HG02642 (cell line): ENCODE results near the gene COX15.
"Not testable (repeated sequence)": the region's sequence is repeated elsewhere in the genome, so short reads cannot be mapped to it uniquely, and the experiment has no call there.

Experiments used
- ATAC-seq: cut with Tn5 transposase; IDR thresholded peaks from one replicate; pipeline ENCODE4 v1.9.1; 2021; ENCODE audit warnings: mild to moderate bottlenecking; ENCODE audit not compliant: unreplicated experiment, poor library complexity

The COX15 gene

DNA sequence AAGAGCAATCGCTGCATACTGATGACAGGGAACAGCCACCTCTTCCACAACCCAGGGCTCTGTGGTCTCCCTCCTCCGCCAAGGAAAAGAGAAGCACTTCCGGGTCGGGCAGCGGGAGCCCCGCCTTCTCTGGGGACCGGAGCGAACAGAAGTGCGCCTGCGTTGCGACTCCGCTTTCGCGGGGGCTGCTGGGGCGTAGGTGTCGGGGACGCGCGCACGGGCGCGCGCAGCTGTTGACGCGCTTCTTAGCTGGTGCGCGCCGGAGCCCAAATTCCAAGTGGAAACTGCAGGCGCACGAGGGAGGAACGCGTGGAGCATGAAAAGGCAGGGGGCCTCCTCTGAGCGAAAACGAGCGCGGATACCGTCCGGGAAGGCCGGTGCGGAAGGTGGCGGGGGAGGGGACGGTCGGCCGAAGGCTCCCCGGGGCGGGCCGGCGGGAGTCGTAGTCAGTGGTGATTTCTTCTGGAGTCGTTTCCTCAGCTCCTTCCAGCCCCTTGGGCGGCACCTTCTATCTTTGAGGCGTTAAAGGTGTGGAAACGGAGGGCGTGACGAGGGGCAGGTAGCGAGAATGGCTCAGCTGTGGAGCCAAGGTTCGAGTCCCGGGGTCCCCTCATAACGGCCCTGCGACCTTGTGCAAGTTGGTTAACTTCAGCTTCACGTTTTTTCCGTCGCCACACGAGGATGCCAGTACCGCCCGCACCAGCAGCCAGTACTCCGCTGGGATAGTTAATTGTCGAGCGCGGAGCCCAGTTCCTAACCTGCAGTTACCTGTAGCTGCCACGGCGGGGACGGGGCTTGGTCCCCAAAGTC, at the start of gene COX15, which contains the start of gene CUTC:
Gene COX15, minus strand, starts transcription at position 95 of the 810 bp plus-strand sequence. Its CDS starts 78 bp downstream, at position 17.
Gene CUTC, plus strand, starts transcription at position 202 of the 810 bp plus-strand sequence. Its CDS starts 115 bp downstream, at position 317.
- ATAC-seq = peak; percentile 89

DNA sequence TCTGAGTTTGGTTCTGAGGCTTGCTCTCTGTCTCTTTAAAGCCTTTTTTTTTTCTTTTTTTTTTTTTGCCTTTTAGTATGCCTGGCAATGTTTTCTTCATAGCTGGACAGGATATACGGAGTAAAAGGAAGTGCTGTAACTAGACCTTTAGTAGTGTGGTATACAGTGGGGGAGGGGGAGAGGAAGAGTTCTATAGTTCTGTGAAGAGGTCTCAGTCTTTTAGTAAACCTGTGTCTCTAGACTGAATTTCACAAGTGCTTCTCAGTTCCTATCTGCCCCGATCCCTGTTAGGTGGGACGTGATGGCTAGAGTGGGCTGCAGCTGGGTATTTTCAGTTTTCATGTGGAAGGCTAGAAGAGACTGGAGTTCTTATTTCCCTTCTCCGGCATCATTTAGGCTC, 47.4 kb upstream of the COX15 start:
- no peak for ATAC-seq

DNA sequence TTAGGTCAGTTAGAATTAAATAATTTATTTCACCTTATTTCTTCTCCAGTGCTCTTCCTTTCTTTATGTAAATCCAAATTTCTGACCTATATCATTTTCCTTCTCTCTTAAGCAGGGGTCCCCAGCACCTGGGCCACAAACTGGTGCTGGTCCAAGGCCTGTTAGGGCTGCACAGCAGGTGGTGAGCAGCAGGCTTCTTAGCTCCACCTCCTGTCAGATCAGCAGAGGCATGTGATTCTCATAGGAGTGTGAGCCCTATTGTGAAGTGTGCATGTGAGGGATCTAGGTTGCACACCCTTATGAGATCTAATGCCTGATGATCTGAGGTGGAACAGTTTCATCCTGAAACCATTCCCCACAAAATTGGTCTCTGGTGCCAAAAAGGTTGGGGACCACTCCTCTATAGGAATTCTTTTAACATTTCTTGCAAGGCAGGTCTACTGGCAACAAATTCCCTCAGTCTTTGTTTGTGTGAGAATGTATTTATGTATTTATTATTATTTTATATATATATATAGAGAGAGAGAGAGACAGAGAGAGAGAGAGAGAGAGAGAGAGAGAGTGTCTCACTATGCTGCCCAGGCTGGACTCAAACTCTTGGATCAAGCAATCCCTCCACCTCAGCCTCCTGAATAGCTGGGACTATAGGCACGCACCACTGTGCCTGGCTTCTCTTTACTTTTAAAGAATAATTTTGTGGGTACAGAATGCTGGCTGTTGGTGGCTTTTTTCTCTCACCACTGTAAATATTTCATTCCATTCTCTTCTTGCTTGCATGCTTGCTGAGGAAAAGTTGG, 46.2 kb upstream of the COX15 start:
- no peak for ATAC-seq

DNA sequence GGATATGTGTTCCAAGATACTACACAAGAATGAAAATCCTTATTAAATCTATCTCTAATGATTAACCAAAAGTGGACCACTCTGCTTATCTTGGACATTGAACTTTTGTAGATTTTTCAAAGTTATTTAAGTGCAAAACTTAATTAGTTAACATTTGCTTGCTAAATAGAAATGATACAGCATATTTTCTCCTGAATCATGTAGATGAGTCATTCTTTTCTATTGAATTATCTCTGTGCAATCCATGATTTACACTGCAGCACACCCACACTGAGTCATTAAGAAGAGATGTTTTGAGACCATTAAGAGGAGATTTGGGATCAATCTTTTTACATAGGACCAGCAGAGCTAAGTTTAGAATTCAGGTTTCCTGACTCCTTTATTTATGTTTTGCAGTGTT, 43.9 kb upstream of the COX15 start:
- no peak for ATAC-seq

DNA sequence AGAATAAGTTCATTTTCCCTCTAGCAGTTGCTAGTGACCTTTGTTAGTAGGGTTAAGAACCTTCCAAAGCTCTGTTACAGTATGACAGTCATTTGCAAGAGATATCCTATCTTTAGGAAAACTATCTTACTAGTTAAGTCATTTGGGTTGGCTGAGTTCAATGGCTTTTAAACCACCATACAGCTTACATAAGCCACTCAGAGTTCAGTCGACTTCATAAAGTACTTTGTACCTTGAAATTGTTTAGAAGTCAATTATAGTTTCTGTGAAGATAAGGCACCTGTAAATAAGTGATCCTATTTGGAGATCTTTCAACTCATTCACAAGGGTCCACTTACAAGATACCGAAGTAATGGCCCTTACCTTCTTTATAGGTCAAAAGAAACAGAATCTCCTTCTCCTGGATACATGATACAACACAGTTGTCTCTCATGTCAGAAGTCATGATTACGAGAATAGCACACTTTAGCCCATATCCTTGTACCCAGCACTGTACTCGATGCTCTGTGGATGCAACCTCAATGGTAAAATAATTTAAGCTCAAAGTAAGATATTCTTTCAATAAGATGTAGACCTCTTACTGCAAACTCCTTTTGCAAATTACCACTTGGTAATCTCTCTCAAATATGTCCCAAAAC, 38.6 kb upstream of the COX15 start:
- ATAC-seq = no peak

DNA sequence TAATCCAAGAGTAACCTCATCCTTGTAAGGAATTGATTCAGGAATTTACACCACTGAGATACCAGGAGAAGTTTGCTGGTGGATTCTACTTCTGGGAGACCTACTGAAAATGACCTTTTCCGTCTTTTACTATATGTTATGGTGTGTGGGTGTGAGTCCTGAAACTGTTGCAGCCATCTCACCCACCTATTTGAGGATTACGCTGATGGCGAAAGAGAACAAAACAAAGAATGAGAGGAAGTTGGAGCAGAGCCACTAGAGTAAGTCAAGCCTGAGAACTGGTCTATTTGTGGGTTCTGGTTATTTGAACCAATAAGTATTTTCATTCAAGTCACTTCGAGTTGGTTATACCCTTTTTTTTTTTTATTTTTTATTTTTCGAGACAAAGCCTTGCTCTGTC, 37.8 kb upstream of the COX15 start:
- ATAC-seq = no peak

DNA sequence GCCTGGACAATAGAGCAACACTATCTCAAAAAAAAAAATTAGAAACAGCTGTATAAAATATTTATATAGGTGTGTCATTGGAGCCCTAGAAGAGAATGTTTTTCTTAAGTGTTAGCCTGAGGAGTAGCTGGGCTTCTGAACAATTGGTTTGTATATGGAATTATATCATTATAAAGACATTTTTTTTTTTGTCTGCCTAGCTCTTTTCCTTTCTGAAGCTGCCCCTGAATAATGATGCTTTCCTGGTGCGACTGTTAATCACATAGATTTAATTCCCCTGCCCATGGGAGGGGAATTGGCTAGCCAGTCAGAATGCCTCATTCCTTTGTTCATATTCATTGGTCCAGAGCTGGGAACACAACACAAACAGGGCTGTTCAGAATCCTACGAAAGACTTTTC, 36.6 kb upstream of the COX15 start:
- no peak for ATAC-seq

DNA sequence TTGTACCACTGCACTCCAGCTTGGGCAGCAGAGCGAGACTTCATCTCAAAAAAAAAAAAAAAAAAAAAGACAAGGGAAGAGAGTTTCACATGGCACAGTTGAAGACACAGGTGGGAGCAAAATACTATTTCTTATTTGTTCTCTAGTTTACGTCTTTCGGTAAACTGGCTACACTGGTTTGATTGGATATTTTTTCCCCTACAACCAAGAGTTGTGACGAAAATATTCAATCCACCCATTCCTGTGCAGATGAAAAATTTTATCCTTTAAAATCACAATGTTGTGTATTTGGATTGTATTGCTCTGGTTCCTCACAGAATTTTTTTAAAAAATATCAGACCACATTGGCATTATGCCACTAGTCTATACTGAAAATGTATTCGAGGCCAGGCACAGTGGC, 36.0 kb upstream of the COX15 start:
- no peak for ATAC-seq

DNA sequence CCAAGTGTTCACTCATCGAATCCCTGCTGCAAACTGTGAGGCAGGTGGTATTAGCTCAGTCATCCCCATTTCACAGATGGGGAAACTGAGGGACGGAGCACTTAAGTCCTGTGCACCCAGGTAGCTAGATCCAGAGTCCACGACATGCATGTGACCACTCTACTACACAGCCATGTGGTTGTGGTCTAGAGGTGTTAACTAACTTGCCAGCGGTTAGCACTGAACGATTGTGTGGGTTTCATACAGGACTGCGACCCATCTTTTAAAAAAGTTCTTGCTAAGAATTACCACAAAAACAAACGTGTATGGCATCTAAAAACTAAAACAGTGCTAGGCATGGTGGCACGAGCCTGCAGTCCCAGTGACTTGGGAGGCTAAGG, 34.4 kb upstream of the COX15 start:
- ATAC-seq = peak; percentile 57

DNA sequence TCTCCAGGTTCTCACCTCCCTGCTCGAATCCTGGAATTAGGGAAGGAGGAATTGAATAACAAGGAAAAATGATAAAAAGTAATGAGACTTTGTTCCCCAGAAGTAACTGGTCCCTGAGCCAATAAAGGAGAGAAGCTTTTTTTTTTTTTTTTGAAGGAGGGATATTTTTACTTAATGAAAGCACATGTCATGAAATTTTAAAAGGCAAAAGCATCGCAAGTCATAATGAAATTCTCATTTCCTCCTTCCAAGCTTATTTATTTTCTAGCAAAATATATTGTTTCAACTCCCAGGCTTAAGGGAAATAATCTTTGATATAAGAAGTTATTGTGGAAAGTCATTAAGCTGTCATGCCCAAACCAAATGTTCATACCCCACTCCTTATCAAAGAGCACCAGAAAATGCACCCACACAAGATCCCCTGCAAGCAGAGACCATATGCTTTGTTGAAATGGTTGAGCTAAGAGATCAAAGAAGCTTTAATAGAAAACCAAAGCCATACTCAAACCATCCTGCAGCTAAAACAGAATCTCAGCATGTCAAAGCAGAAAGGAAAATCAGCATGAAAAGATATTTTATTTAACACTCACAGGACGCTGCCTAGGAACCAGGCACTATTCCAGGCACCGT, 33.9 kb upstream of the COX15 start:
- no peak for ATAC-seq

DNA sequence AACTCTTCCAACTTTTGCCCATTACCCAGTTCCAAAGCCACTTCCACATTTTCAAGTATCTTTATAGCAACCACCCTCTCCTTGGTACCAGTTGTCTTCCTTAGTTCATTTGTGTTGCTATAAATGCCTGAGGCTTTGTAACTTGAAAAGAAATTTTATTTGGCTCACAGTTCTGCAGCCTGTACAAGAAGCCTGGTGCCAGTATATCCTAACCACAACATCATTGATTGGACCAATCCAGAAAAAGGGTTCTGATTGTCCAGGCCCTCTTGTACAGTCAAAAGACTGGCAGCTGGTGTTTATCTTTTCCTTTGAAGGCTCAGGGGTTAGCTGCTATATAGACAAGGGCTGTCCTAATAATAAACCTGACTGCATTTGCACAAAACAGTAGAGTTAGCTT, 29.4 kb upstream of the COX15 start:
- ATAC-seq = no peak

DNA sequence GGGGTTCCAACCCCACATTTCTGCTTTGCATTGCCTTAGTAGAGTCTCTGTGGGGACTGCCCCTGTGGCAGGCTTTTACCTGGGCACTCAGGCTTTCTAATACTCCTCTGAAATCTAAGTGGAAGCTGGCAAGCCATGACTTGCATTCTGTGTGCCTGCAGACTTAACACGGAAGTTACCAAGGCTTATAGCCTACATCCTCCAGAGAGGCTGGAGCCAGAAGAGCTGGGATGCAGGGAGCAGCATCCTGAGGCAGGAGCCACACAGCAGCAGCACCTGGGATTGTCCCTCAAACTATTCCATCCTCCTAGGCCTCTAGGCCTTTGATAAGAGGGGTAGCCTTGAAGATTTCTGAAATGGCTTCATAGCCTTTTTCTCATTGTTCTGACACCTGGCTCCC, 28.4 kb upstream of the COX15 start:
- no peak for ATAC-seq

DNA sequence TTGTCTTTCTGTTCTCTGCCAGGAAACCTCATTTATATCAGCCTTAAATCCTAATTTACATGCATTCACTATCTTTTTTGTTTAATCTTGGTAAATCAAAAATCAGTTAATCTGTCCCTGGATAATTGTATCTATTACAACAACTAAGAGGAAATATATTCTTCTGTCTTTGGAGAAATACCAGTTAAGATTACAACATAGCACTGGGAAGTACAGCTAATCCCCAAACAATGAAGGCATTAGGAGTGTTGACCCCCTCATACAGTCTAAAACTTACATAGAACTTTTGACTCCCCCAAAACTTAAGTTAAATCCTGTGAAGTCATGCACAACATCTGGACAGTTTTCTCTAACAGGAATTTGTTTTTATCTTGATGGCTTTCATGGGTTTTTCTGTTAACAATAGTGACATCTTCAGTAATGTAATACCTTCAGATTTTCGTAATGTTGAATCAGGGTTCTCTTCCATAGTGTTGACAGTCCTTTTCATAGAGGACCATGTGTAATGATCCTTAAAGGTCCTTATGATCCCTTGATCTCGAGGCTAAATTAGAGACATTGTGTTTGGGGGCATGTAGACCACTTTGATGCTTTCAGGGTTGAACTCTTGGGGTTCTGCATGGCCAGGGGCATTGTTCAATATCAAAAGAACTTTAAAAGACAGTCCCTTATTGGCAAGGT, 26.4 kb upstream of the COX15 start:
- ATAC-seq = no peak

DNA sequence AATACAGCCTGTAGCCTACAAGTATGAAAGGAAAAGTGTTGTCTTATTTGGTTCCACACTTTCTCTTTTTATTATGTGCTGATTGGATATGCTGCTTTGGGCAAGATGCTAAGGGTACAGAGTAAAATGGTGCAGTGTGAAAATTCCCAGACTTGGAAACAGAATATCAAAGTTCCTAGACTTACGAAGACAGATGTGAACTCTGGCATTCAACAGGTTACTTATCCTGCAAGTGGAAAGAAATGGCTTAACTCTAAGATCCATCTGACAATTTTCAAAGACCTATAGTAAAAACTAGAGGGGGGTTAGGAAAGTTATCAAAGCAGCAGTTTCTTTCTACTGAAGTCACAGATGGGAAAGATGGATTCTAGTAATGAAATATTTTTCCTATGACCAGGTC, 24.2 kb upstream of the COX15 start:
- no peak for ATAC-seq

DNA sequence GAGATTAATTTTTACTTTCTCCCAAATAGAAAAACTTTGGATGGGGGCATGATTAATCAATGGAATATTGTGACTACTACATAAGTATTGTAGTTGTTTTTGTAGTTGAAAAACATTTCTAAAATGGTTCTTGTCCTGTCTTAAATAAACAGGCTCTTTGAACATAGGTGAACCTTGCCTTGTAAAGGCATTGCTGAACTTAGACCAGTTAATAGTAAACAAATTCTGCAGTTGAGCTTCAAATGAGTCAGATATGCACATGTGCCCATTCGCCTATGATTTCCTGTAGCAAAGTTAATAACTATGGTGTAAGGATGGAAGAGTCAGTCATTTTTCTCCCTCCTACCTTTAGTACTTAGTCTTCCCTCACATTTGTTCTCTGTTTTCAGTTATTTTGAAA, 22.7 kb upstream of the COX15 start:
- ATAC-seq = no peak

DNA sequence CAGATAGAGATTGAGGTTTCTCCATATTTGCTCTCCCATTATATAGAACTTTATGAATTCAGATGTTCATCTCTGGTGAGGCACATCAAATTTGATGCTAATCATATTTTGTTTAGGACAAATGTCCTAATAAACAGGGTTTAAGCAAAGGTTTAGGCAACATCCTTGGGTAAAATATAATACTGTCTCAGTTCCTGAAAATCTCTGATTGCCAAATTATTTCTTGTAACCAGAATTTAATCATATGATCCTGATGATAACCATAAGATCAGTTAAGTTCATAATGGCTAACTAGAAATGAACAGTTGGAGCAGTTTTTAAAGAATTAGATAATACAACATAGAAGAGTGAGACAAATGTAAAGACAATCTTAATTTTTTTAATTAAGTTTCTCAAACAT, 18.7 kb upstream of the COX15 start:
- ATAC-seq = no peak

DNA sequence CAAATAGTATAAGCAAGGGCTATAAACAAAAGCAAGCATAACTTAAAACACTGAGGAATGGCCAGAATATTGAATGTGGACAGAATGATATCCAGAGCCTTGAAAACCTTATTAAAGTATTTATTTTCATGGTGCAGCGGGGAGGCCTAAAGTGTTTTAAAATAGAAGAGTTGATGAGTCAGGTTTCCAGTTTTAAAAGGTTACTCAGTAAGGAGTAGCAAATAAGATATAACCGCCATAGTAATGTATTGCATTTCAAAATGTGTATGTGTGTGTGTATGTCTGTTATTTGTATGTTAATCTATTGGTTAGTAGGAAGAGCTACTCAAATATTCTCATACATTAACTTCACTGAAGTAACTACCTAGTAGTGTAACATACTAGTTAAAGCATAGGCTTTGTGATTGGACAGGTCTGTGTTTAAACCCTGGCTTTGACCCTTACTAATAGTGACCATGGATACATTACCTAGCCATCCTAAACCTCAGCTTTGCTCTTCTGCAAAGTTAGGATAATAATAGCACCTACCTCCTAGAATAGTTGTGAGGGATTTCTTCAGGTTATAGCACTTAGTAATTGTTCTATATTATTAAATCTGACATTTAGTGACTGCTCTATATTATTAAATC, 17.0 kb upstream of the COX15 start:
- ATAC-seq = no peak

DNA sequence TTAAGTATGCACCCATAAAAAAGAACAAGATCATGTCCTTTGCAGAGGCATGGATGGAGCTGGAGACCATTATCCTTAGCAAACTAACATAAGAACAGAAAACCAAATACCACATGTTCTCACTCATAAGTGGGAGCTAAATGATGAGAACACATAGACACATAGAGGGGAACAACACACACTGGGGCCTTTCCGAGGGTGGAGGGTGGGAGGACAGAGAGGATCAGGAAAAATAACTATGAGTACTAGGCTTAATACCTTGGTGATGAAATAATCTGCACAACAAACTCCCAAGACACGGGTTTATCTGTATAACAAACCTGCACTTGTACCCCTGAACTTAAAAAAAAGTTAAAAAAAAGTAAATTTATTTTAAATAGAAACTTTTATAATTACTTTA, 14.2 kb upstream of the COX15 start:
- not testable (repeated sequence) for ATAC-seq

DNA sequence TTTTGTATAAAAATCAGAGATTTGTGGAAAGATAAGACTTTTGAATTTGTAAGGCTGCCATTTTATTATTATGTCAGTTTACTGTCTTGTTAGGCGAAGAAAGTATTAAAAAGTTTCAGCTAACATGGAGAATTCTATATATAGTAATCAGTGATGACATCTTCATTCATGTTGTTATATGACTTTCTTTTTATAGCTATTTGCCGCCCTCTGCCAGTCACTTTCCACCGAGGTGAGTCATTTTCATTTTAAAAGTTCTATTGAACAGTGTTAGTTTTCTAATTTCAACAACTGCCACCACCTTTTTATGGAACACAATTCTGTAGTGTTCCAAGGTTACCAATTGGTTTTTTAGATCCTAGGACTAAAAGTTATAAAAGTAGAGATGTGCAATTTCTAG, 11.9 kb upstream of the COX15 start:
- no peak for ATAC-seq

DNA sequence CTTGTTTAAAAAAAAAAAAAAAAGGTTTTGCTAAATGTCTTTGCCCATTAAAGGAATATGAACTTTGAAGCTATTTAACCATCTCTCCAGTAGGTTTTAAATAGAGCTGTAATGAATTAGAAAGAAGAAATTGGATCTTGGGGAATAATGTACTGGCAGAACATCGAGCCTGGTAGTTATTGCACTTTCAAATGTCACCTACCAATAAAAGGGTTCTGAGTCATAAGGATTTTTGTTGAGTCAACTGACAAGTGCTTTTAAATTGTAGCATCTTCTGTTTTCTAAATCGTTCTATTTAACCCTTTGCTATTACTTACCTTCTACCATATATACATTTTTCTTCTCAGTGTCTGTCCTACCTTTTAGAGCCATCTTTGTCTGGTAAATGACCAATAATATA, 10.8 kb upstream of the COX15 start:
- ATAC-seq = no peak
